SJCRH30 (cell line): ENCODE measurements around the gene EIF2AK3. TPM values are rescaled to one million over a fixed set of nuclear protein-coding genes. Genes with fewer than 3 reads are reported as not detected.
"Not testable (repeated sequence)": the region's sequence is repeated elsewhere in the genome, so short reads cannot be mapped to it uniquely, and the experiment has no call there.

Experiments used
- DNase-seq, 2 experiments: peaks; one replicate each; pipeline ENCODE4 v3.0.0-alpha.2; 2015 to 2020
- H3K27ac ChIP-seq: fragments of 250-450 bp; sonication (Bioruptor Pico); 2 replicates; pipeline ENCODE4 v1.5.1; 2020; ENCODE audit warnings: mild to moderate bottlenecking, moderate library complexity
- H3K27me3 ChIP-seq: fragments of 250-450 bp; sonication (Bioruptor Pico); 2 replicates; pipeline ENCODE4 v1.5.1; 2020; ENCODE audit warnings: mild to moderate bottlenecking, moderate library complexity
- H3K36me3 ChIP-seq: fragments of 250-450 bp; sonication (Bioruptor Pico); 2 replicates; pipeline ENCODE4 v1.5.1; 2020; ENCODE audit warnings: mild to moderate bottlenecking, moderate library complexity
- H3K4me1 ChIP-seq: fragments of 250-450 bp; sonication (Bioruptor Pico); 2 replicates; pipeline ENCODE4 v1.5.1; 2020; ENCODE audit warnings: mild to moderate bottlenecking, moderate library complexity
- H3K4me3 ChIP-seq: fragments of 250-450 bp; sonication (Bioruptor Pico); 2 replicates; pipeline ENCODE4 v1.5.1; 2020; ENCODE audit warnings: mild to moderate bottlenecking, moderate library complexity
- H3K9me3 ChIP-seq: fragments of 250-450 bp; sonication (Bioruptor Pico); replicated peaks from 2 replicates; pipeline ENCODE4 v1.5.1; 2020; ENCODE audit warnings: mild to moderate bottlenecking, moderate library complexity
- total RNA-seq: library from RNA; depleted of rRNA; stranded (reverse); fragments of >200 nt; shearing (Covaris generic); gene quantifications from 2 replicates; pipeline ENCODE4 v1.2.3, GENCODE V29; 2014

EIF2AK3 gene
- total RNA-seq, 1 experiment from 2014 or later, result 20.8 TPM

DNA sequence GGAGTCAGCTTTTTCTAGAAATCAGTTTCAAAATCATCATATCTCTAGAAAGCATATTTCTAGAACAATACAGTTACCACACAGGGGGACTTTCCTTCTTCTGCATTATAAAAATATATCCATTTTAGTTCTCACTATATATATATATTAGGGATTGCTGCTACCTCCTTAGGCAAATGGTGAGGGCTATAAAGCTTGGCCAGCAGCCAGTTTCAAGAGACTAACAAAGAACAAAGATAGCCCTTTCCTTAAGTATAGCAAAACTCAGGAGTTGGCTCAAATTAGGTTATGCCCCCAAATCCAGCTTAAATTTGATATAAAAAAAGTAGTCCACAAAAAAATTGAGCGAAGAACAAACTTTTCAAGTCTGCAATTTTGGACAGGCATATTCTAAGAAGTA is 70.0 kb downstream of the EIF2AK3 start:
- H3K4me3 ChIP-seq, result no peak overlapping the region

GRCh38 chr2:88556026-88556425 is 71.2 kb downstream of the EIF2AK3 start:
- H3K4me1 ChIP-seq, result no peaks in the 10 kb centered on the region
- H3K4me3 ChIP-seq, result no peak overlapping the region
- H3K27me3 ChIP-seq, result no peaks in the 10 kb centered on the region
- H3K9me3 ChIP-seq, result no peaks in the 10 kb centered on the region
- H3K27ac ChIP-seq, result no peak overlapping the region
- no peak for DNase-seq
- peaks cover 10% of the 10 kb centered on the region for H3K36me3 ChIP-seq

More for the DNA sequence above, 70.0 kb downstream of the EIF2AK3 start:
- no peaks in the 10 kb centered on the region for H3K27me3 ChIP-seq
- H3K9me3 ChIP-seq, result no peaks in the 10 kb centered on the region
- H3K36me3 ChIP-seq, result peaks cover 10% of the 10 kb centered on the region
- H3K4me1 ChIP-seq, result no peaks in the 10 kb centered on the region
- no peak for DNase-seq
- no peak overlapping the region for H3K27ac ChIP-seq

- no peak overlapping the region for H3K4me3 ChIP-seq
- H3K27ac ChIP-seq, result no peak overlapping the region
- H3K27me3 ChIP-seq, result no peaks in the 10 kb centered on the region
- H3K9me3 ChIP-seq, result no peaks in the 10 kb centered on the region
- no peak for DNase-seq
- H3K36me3 ChIP-seq, result peaks cover 7% of the 10 kb centered on the region
- H3K4me1 ChIP-seq, result no peaks in the 10 kb centered on the region
Measured at GRCh38 chr2:88554189-88554588, 73.1 kb downstream of the EIF2AK3 start.

DNA sequence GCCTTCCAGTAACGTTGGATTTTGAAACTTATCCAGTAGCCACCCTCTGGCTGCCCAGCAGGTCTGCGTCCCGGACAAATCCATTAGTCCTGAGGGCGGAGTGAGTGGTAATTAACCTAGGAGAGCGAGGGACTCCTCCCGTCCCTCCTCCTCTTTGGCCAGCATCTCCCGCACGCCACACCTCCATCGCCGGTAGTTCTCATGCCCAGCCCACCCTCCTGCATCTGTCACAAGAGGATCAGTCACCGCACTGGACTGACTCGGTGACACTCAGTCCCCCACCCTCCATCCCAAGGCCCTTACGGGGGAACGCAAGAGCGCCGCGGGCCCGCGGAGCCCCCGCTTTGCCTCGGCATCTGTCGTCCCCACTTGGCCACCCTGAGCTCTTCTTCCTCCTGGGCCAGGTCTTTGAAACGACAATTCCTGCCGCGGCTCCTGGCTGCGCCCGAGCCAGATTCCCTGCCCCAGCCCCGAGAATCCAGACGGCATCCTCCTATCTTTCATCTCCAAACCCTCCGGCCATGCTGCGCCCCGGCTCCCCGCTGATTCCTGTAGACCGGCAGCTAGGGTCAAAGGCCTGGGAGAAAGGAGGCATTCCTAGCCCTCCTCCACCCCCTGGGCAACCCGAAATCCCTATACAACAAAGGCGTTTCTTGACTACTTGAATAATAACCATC is 77.5 kb downstream of the EIF2AK3 start:
- no peaks in the 10 kb centered on the region for H3K36me3 ChIP-seq
- H3K4me1 ChIP-seq, result no peaks in the 10 kb centered on the region
- no peaks in the 10 kb centered on the region for H3K9me3 ChIP-seq
- no peak for DNase-seq
- no peak overlapping the region for H3K4me3 ChIP-seq
- no peak overlapping the region for H3K27ac ChIP-seq
- H3K27me3 ChIP-seq, result no peaks in the 10 kb centered on the region

DNA sequence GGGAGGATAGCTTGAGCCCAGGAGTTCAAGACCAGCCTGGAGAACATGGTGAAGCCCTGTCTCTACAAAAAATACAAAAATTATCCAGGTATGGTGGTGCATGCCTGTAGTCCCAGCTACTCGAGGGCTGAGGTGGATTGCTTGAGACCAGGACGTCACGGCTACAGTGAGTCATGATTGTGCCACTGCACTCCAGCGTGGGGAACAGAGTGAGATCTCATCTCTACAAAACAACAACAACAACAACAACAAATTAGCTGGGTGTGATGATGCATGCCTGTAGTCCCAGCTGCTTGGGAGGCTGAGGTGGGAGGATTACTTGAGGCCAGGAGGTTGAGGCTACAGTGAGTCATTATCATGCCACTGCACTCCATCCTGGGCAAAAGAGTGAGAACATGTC is 81.0 kb downstream of the EIF2AK3 start:
- H3K4me1 ChIP-seq, H3K36me3 ChIP-seq, H3K4me3 ChIP-seq, H3K27me3 ChIP-seq, DNase-seq, H3K9me3 ChIP-seq, H3K27ac ChIP-seq: not testable (repeated sequence)

DNA sequence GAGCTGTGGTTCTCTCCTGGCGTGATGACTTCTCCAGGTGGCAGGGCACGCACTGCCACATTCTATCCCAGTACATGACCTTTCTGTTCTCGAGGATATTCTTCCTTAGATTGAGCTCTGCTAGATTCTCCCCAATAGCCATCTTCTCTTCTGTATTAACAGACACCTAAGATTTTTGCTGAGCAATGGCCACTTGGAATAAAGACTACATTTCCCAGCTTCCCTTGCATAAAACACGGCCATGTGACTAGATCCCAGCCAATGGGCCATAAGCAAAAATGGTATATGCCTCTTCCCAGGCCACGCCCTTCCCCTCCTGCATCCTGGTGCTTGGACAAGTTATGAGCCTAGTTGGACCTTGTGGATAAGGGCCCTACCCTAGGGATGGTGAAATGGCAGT is 82.1 kb downstream of the EIF2AK3 start:
- no peak overlapping the region for H3K27ac ChIP-seq
- no peaks in the 10 kb centered on the region for H3K27me3 ChIP-seq
- no peak overlapping the region for H3K4me3 ChIP-seq
- peaks cover 3% of the 10 kb centered on the region; the same call in 1 of the 2 replicates for H3K4me1 ChIP-seq
- peak; percentile 67 to 75 for DNase-seq
- H3K36me3 ChIP-seq, result no peaks in the 10 kb centered on the region
- no peaks in the 10 kb centered on the region for H3K9me3 ChIP-seq

- Histone ChIP-seq H3K36me3 (no peaks in the 10 kb centered on the region), H3K4me1 (peaks cover 3% of the 10 kb centered on the region; the same call in 1 of the 2 replicates), H3K27me3 (no peaks in the 10 kb centered on the region), H3K4me3 (no peak overlapping the region), H3K27ac (no peak overlapping the region), H3K9me3 (no peaks in the 10 kb centered on the region)
- no peak for DNase-seq
Measured at GRCh38 chr2:88543541-88544057, 83.7 kb downstream of the EIF2AK3 start.

DNA sequence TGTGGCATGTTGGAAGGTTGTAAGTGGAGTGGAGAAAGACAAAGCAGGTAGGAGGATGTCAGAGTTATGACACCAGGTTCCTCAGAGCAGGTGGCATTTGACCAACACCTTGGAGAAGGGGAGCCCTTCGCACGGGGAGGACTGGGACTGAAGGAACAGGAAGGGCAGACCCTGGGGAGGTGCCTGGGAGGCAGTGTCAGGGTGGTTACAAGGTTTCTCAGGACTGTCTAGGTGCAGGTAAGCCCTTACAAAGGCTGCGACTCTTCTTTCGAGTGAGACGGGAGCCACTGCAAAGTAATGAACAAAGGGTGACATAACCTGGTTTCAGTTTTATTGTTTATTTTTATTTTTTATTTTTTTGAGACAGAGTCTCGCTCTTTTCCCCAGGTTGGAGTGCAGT is 84.6 kb downstream of the EIF2AK3 start:
- Histone ChIP-seq H3K36me3 (no peaks in the 10 kb centered on the region), H3K27me3 (no peaks in the 10 kb centered on the region), H3K27ac (no peak overlapping the region), H3K4me1 (peaks cover 3% of the 10 kb centered on the region; the same call in 1 of the 2 replicates), H3K9me3 (no peaks in the 10 kb centered on the region), H3K4me3 (no peak overlapping the region)
- DNase-seq, result no peak

DNA sequence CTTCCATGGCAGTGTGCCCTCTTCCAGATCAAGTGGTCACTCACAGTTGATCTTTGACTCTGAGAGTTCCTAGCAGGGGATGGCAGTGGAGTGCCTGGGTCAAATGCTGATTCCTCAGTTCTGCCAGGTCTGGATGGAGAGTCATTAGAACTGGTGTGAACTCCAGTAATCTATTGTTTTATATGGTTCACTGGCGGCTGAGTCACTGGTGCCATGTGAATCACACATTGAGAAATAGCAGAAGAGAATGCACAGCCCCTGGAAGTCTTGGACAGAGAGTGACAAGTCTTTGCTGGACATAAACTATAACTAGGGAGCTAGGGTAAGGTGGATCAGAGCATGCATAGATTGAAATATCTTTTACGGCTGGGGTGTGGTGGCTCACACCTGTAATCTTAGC is 86.9 kb downstream of the EIF2AK3 start:
- H3K4me1 ChIP-seq, result peaks cover 3% of the 10 kb centered on the region; the same call in 1 of the 2 replicates
- H3K27ac ChIP-seq, result no peak overlapping the region
- H3K27me3 ChIP-seq, result no peaks in the 10 kb centered on the region
- no peaks in the 10 kb centered on the region for H3K9me3 ChIP-seq
- DNase-seq, result no peak
- no peaks in the 10 kb centered on the region for H3K36me3 ChIP-seq
- H3K4me3 ChIP-seq, result no peak overlapping the region

- peak overlapping the region; percentile 43 for H3K4me3 ChIP-seq
- peak; percentile 25 to 62 for DNase-seq
Measured at GRCh38 chr2:88538362-88538917, 88.8 kb downstream of the EIF2AK3 start.

DNA sequence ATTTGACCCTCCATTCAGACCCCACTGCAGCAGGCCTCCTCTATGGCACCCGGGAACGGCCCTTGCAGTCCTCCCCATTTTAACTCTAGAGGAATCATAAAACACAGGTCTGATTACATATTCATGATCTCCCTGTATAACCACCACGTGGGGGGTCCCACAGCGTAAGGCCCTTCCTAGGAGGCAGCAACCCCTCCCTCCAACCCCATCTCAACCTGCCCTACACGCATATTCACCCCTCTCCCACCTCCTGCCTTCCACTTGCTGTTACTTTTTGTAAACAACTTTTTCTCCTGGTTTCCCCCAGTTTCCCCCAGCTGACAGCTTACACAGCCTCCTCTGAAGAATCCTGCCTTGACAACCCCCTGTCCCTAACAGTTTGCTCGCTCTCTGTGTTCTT is 89.6 kb downstream of the EIF2AK3 start:
- Histone ChIP-seq H3K36me3 (no peaks in the 10 kb centered on the region), H3K4me3 (no peak overlapping the region), H3K27ac (no peak overlapping the region), H3K4me1 (peaks cover 3% of the 10 kb centered on the region; the same call in 1 of the 2 replicates), H3K9me3 (no peaks in the 10 kb centered on the region), H3K27me3 (no peaks in the 10 kb centered on the region)
- DNase-seq, result no peak

More at GRCh38 chr2:88538362-88538917, 88.8 kb downstream of the EIF2AK3 start:
- Histone ChIP-seq H3K27me3 (no peaks in the 10 kb centered on the region), H3K4me1 (peaks cover 3% of the 10 kb centered on the region; the same call in 1 of the 2 replicates), H3K9me3 (no peaks in the 10 kb centered on the region), H3K36me3 (no peaks in the 10 kb centered on the region), H3K27ac (no peak overlapping the region)

DNA sequence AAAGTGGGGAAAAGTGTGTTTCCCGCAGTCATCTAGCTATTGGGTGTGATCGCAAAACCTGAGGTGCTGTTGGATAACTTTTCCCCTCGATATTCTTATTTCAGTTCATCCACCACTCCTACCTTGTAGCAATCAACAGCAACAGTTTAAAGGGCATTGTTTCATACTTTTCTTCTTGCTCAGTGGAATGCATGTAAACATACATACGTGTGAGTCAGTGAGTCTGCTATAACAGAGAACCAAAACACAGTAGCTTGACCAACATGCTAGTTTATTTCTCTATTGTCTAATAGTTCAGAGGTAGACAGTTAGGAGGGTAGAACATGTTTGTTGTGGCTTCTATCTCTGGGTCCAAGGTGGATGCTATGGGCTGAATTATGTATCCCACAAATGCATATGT is 97.2 kb downstream of the EIF2AK3 start:
- Histone ChIP-seq H3K27ac (no peak overlapping the region), H3K36me3 (no peaks in the 10 kb centered on the region), H3K4me3 (no peak overlapping the region), H3K9me3 (0 out of 2 replicates have a peak, but pooled peaks cover 2% of the 10 kb centered on the region), H3K27me3 (no peaks in the 10 kb centered on the region; the same call in 1 of the 2 replicates), H3K4me1 (no peaks in the 10 kb centered on the region)
- no peak for DNase-seq

DNA sequence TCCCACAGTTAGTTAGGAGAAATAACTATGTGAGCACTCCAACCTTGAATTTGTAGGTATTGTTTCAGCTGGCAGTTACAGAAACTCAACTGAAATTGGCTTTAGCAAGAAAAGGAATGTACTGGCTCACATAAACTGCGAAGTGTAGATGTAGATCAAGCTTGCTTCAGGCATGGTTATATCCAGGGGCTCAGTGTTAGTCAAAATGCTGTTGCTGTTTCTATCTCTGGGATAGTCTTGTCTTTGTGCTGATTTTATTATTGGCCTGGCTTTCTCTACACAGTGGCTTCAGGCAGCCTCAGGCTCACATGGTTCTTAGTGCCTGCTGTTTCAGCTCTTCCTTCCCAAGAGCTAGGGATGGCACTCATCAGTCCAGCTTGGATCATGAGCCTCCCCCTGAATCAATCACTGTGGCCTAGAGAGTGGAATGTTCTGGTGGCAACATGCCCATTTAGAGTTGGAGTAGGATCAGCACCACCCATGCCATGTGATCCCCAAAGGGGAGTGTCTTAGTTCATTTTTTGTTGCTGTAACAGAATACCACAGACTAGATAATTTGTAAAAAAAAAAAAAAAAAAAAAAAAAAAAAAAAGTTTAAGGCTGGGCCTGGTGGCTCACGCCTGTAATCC is 105.7 kb downstream of the EIF2AK3 start:
- Histone ChIP-seq H3K27me3 (peaks cover 6% of the 10 kb centered on the region), H3K36me3 (no peaks in the 10 kb centered on the region), H3K4me1 (no peaks in the 10 kb centered on the region), H3K9me3 (no peaks in the 10 kb centered on the region), H3K4me3 (no peak overlapping the region), H3K27ac (no peak overlapping the region)
- no peak for DNase-seq

DNA sequence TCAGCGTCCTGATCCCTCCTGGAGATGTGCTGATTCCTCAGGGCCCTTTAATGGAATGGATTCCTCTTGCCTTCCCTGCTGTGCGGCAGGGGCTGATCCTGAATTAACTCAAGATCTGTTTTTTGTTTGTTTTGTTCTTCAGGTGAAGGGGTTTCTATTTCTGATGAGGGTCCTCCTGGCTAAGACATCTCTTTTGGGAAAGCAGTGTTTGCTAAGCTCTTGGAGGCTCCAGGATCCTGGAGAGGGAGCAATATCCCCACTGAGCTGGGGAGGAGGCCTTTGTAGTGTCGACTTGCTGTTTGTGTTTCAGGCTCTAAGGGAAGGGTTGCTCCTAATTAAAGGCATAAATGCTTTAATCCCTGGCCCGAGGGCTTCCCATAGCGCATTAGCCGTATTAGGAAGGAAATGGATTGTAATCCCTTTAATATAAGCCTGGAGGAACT is 109.5 kb downstream of the EIF2AK3 start:
- peaks cover 17% of the 10 kb centered on the region for H3K27me3 ChIP-seq
- no peaks in the 10 kb centered on the region for H3K36me3 ChIP-seq
- no peaks in the 10 kb centered on the region for H3K9me3 ChIP-seq
- H3K4me1 ChIP-seq, result no peaks in the 10 kb centered on the region
- H3K27ac ChIP-seq, result no peak overlapping the region
- no peak overlapping the region for H3K4me3 ChIP-seq
- DNase-seq, result peak in 1 of 2 experiments; percentile 10
